Trophoblast cell (in vitro differentiated cells and primary cell): Measurements from ENCODE around the gene CCDC18.

ENCODE experiments used
- DNase-seq, 2 donors: peaks; one replicate each; pipeline ENCODE4 v3.0.0-alpha.2; 2016
- H2AFZ ChIP-seq: 2 replicates; pipeline ENCODE4 v1.6.1; 2013; ENCODE audit warnings: low read length, moderate library complexity, mild to moderate bottlenecking; ENCODE audit not compliant: insufficient read depth, poor library complexity
- H2AK5ac ChIP-seq: 2 replicates; pipeline ENCODE4 v1.6.1; 2013; ENCODE audit warnings: mild to moderate bottlenecking, low read length
- H2BK120ac ChIP-seq: 2 replicates; pipeline ENCODE4 v1.6.1; 2013; ENCODE audit warnings: low read length, mild to moderate bottlenecking, moderate library complexity; ENCODE audit not compliant: insufficient read depth, poor library complexity
- H2BK12ac ChIP-seq: 2 replicates; pipeline ENCODE4 v1.6.1; 2013; ENCODE audit warnings: mild to moderate bottlenecking, low read length, moderate library complexity
- H2BK5ac ChIP-seq: 2 replicates; pipeline ENCODE4 v1.6.1; 2013; ENCODE audit warnings: low read length, low read depth, moderate library complexity, mild to moderate bottlenecking; ENCODE audit not compliant: poor library complexity
- H3K14ac ChIP-seq: 2 replicates; pipeline ENCODE4 v1.6.1; 2013; ENCODE audit warnings: mild to moderate bottlenecking, low read length
- H3K18ac ChIP-seq: 2 replicates; pipeline ENCODE4 v1.6.1; 2013; ENCODE audit warnings: mild to moderate bottlenecking, low read length
- H3K23ac ChIP-seq: 2 replicates; pipeline ENCODE4 v1.6.1; 2013; ENCODE audit warnings: low read length
- H3K27ac ChIP-seq: 2 replicates; pipeline ENCODE4 v1.5.1; 2013; ENCODE audit warnings: low read depth, mild to moderate bottlenecking, inconsistent platforms, low read length, moderate library complexity
- H3K27me3 ChIP-seq: 2 replicates; pipeline ENCODE4 v1.6.1; 2013; ENCODE audit warnings: inconsistent platforms, mild to moderate bottlenecking, low read length, moderate library complexity; ENCODE audit not compliant: insufficient read depth
- H3K36me3 ChIP-seq, 2 experiments: 1 replicate in 1 of 2; 2 replicates in 1 of 2; pipeline ENCODE4 v1.6.1; 2013; ENCODE audit warnings: low read length in 2 of 2, mild to moderate bottlenecking in 2 of 2, moderate library complexity in 1 of 2; ENCODE audit not compliant: insufficient read depth in 2 of 2, control insufficient read depth in 1 of 2
- H3K4ac ChIP-seq: 2 replicates; pipeline ENCODE4 v1.6.1; 2013; ENCODE audit warnings: low read depth, mild to moderate bottlenecking, low read length, moderate library complexity
- H3K4me1 ChIP-seq, 2 experiments: 1 replicate in 1 of 2; 2 replicates in 1 of 2; pipeline ENCODE4 v1.6.1; 2013; ENCODE audit warnings: low read length in 2 of 2, mild to moderate bottlenecking in 2 of 2, moderate library complexity in 1 of 2; ENCODE audit not compliant: insufficient read depth in 2 of 2, control insufficient read depth in 1 of 2
- H3K4me2 ChIP-seq: 2 replicates; pipeline ENCODE4 v1.6.1; 2013; ENCODE audit warnings: inconsistent platforms, mild to moderate bottlenecking, low read length, moderate library complexity
- H3K4me3 ChIP-seq: 2 replicates; pipeline ENCODE4 v1.5.1; 2013; ENCODE audit warnings: mild to moderate bottlenecking, low read depth, low read length, inconsistent platforms
- H3K79me1 ChIP-seq: one replicate; pipeline ENCODE4 v1.6.1; 2013; ENCODE audit warnings: low read length
- H3K79me2 ChIP-seq: 2 replicates; pipeline ENCODE4 v1.6.1; 2013; ENCODE audit warnings: low read length, mild to moderate bottlenecking; ENCODE audit not compliant: control insufficient read depth, insufficient read depth, poor library complexity
- H3K9ac ChIP-seq: 2 replicates; pipeline ENCODE4 v1.6.1; 2013; ENCODE audit warnings: mild to moderate bottlenecking, low read length
- H3K9me3 ChIP-seq: 2 replicates; pipeline ENCODE4 v1.6.1; 2013; ENCODE audit warnings: low read depth, mild to moderate bottlenecking, control low read depth, inconsistent platforms, low read length; ENCODE audit not compliant: insufficient read depth
- H4K12ac ChIP-seq: 2 replicates; pipeline ENCODE4 v1.6.1; 2013; ENCODE audit warnings: low read depth, mild to moderate bottlenecking, low read length, moderate library complexity
- H4K8ac ChIP-seq: 2 replicates; pipeline ENCODE4 v1.6.1; 2013; ENCODE audit warnings: low read depth, mild to moderate bottlenecking, low read length, moderate library complexity
- H4K91ac ChIP-seq: one replicate; pipeline ENCODE4 v1.6.1; 2013; ENCODE audit warnings: low read depth, mild to moderate bottlenecking, low read length, moderate library complexity
- WGBS: extraction: QIAGEN DNeasy Blood & Tissue Kit; methylation state at CpG from one replicate; pipeline ENCODE4 v1.1.7; 2013; ENCODE audit warnings: missing lambda C conversion rate; ENCODE audit not compliant: insufficient read length, insufficient coverage; ENCODE audit errors: extremely low coverage; 5-methylcytosine and 5-hydroxymethylcytosine counted together

CCDC18 gene

DNA sequence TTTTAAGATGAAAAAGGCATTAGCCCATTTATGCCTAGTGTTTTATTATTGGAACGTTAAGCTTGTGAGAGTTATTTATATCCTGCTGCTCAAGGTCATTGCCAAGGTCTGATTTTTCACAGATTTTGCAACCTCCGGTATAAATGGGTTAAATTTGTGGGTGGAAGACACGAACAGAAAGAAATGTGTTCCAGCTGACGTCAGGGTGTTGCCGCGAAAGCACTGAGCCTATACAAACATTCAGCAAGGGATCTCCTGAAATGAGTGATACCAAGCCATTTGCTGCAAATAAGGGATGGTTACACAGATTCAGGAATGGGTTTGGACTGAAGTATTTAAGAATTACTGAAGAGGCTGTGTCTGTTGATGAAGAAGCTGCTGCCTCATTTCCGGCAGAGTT lies 32.5 kb upstream of the CCDC18 start:
- Histone ChIP-seq H3K27ac (no peak overlapping the region), H4K91ac (no peak overlapping the region), H2BK12ac (no peak overlapping the region), H3K23ac (no peak overlapping the region), H3K4me3 (no peak overlapping the region), H2AFZ (no peak overlapping the region), H3K4ac (no peak overlapping the region), H3K79me2 (no peaks in the 10 kb centered on the region), H2BK120ac (no peak overlapping the region), H4K8ac (no peak overlapping the region), H2AK5ac (no peak overlapping the region), H3K79me1 (no peaks in the 10 kb centered on the region), H3K4me1 (no peaks in the 10 kb centered on the region), H3K9me3 (no peaks in the 10 kb centered on the region), H3K4me2 (no peak overlapping the region), H2BK5ac (no peak overlapping the region), H3K14ac (no peak overlapping the region), H4K12ac (no peak overlapping the region), H3K36me3 (peaks cover 2 to 9% of the 10 kb centered on the region in 2 experiments), H3K18ac (no peak overlapping the region), H3K27me3 (no peaks in the 10 kb centered on the region), H3K9ac (no peak overlapping the region)
- WGBS: no CpG with 5 or more reads among the region's 7 CpGs
- DNase-seq: no peak

DNA sequence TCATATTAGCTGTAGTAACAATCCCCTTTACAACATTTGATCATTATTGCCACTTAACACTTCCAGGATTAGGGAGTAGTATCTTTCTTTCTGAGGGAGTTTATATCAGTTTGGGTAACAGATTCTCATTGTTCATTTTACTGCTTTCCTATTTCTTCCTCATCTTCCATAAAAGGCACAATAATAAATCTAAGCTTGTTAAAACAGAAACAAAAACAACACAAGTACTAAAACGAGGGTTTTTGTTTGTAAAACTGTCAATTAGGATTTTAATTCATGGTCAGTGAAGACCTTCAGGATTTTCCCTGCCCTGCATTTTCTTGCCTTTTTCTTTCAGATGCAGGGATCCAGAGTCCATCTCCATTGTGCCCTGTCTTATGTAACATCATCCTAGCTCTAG lies 29.8 kb upstream of the CCDC18 start:
- no CpG with 5 or more reads among the region's 1 CpG for WGBS

DNA sequence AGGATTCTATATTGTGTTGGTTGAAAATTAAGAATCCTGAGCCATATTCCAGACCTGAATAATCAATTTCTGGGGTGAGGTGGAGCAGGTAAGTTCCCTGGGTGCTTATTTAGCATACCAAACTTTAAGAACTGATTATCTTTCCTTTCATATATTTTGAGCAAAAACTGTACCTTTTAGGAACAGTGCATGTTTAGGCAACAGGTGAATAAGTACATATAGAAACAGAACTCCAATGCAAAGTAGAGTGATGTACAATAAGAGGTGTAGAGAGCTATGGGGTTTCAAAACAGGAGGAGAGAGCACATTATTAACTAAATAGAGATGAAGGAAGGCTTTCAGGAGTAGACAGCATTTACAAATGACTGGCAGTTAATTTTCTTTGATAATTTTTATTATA lies 29.1 kb upstream of the CCDC18 start:
- Histone ChIP-seq H3K18ac (no peak overlapping the region), H3K27ac (no peak overlapping the region), H3K4ac (no peak overlapping the region), H3K4me1 (no peaks in the 10 kb centered on the region), H2AFZ (no peak overlapping the region), H3K27me3 (no peaks in the 10 kb centered on the region), H3K79me2 (no peaks in the 10 kb centered on the region), H3K9me3 (peaks cover 2% of the 10 kb centered on the region), H4K8ac (no peak overlapping the region), H2BK120ac (no peak overlapping the region), H3K14ac (no peak overlapping the region), H2BK5ac (no peak overlapping the region), H4K91ac (no peak overlapping the region), H3K23ac (no peak overlapping the region), H3K9ac (no peak overlapping the region), H3K4me3 (no peak overlapping the region), H3K79me1 (no peaks in the 10 kb centered on the region), H3K4me2 (no peak overlapping the region), H2AK5ac (no peak overlapping the region), H2BK12ac (no peak overlapping the region), H4K12ac (no peak overlapping the region), H3K36me3 (peaks cover 4 to 10% of the 10 kb centered on the region in 2 experiments)
- no peak for DNase-seq

More for the DNA sequence above, 29.8 kb upstream of the CCDC18 start:
- no peak overlapping the region for H3K18ac ChIP-seq
- no peaks in the 10 kb centered on the region for H3K27me3 ChIP-seq
- no peak overlapping the region for H2BK12ac ChIP-seq
- no peak overlapping the region for H3K4ac ChIP-seq
- no peak overlapping the region for H3K14ac ChIP-seq
- H3K4me1 ChIP-seq: no peaks in the 10 kb centered on the region
- no peak for DNase-seq
- no peak overlapping the region for H3K27ac ChIP-seq
- H3K4me2 ChIP-seq: no peak overlapping the region
- H3K4me3 ChIP-seq: no peak overlapping the region
- H3K79me1 ChIP-seq: no peaks in the 10 kb centered on the region
- no peaks in the 10 kb centered on the region for H3K79me2 ChIP-seq
- no peak overlapping the region for H2AK5ac ChIP-seq
- no peak overlapping the region for H3K23ac ChIP-seq
- H4K91ac ChIP-seq: no peak overlapping the region
- H4K8ac ChIP-seq: no peak overlapping the region
- H2BK5ac ChIP-seq: no peak overlapping the region
- H3K36me3 ChIP-seq: peaks cover 4 to 12% of the 10 kb centered on the region in 2 experiments
- no peak overlapping the region for H2BK120ac ChIP-seq
- no peak overlapping the region for H3K9ac ChIP-seq
- H3K9me3 ChIP-seq: peaks cover 2% of the 10 kb centered on the region
- H2AFZ ChIP-seq: no peak overlapping the region
- H4K12ac ChIP-seq: no peak overlapping the region

DNA sequence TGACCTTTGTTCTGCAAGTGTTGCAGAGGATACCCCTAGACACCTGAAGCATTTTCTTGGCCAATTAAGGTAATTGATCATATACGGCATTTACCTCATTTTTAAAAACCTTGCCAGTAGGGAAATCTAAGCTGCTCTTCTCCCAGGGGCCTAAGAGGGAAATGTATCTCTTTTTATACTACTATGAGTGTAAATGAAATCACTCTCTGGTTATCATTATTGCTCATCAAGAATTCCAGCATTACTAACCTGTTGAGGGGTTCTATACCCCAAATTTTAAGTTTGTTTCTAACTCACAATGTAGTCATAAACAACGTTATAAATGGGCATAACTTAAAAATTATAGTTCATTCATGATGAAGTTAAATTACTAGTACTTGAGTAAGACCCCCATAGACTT lies 27.7 kb upstream of the CCDC18 start:
- H3K4me1 ChIP-seq: no peaks in the 10 kb centered on the region
- WGBS: no CpG with 5 or more reads among the region's 2 CpGs
- H3K23ac ChIP-seq: no peak overlapping the region
- H2AK5ac ChIP-seq: no peak overlapping the region
- no peak overlapping the region for H3K14ac ChIP-seq
- no peaks in the 10 kb centered on the region for H3K79me1 ChIP-seq
- no peak overlapping the region for H3K18ac ChIP-seq
- no peak overlapping the region for H2BK12ac ChIP-seq
- no peaks in the 10 kb centered on the region for H3K27me3 ChIP-seq
- no peak overlapping the region for H2BK120ac ChIP-seq
- no peak overlapping the region for H3K4me3 ChIP-seq
- no peak for DNase-seq
- no peak overlapping the region for H3K27ac ChIP-seq
- H4K91ac ChIP-seq: no peak overlapping the region
- no peak overlapping the region for H3K4me2 ChIP-seq
- H2BK5ac ChIP-seq: no peak overlapping the region
- H3K36me3 ChIP-seq: peaks cover 7 to 12% of the 10 kb centered on the region in 2 experiments
- no peak overlapping the region for H2AFZ ChIP-seq
- H3K4ac ChIP-seq: no peak overlapping the region
- H4K8ac ChIP-seq: no peak overlapping the region
- H3K9ac ChIP-seq: no peak overlapping the region
- H3K79me2 ChIP-seq: no peaks in the 10 kb centered on the region
- peaks cover 2% of the 10 kb centered on the region for H3K9me3 ChIP-seq
- no peak overlapping the region for H4K12ac ChIP-seq

DNA sequence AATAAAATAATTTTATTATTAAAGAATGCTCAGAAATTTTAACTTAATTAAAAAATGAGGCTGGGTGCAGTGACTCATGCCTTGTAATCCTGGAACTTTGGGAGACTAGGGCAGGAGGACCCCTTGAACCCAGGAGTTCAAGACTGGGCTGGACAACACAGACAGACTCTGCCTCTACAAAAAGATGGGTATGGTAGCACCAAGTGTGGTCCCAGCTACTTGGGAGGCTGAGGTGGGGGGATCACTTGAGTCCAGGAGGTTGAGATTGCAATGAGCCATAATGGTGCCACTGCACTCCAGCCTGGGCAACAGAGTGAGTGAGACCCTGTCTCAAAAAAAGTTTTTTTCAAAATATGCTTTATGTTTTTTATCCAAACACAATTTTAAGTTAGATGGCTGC lies 25.6 kb upstream of the CCDC18 start:
- H3K4me1 ChIP-seq: no peaks in the 10 kb centered on the region
- no peaks in the 10 kb centered on the region for H3K27me3 ChIP-seq
- H3K4me2 ChIP-seq: no peak overlapping the region
- no peak overlapping the region for H2AFZ ChIP-seq
- no peak overlapping the region for H2AK5ac ChIP-seq
- H4K12ac ChIP-seq: no peak overlapping the region
- H3K36me3 ChIP-seq: peaks cover 5% of the 10 kb centered on the region in 2 experiments
- H3K79me2 ChIP-seq: no peaks in the 10 kb centered on the region
- H3K4me3 ChIP-seq: no peak overlapping the region
- H3K4ac ChIP-seq: no peak overlapping the region
- no peak overlapping the region for H2BK120ac ChIP-seq
- H3K14ac ChIP-seq: no peak overlapping the region
- H3K9me3 ChIP-seq: peaks cover 2% of the 10 kb centered on the region
- no peak overlapping the region for H3K27ac ChIP-seq
- H4K8ac ChIP-seq: no peak overlapping the region
- H3K79me1 ChIP-seq: no peaks in the 10 kb centered on the region
- H3K23ac ChIP-seq: no peak overlapping the region
- H2BK5ac ChIP-seq: no peak overlapping the region
- no peak overlapping the region for H4K91ac ChIP-seq
- H3K18ac ChIP-seq: no peak overlapping the region
- no peak overlapping the region for H2BK12ac ChIP-seq
- DNase-seq: no peak
- H3K9ac ChIP-seq: no peak overlapping the region
